Mucosa of stomach (tissue), 1 donor: Measurements from ENCODE around the gene GATB.

Source experiments
- H3K27me3 ChIP-seq: one replicate; pipeline ENCODE4 v1.7.0; 2013; ENCODE audit warnings: mild to moderate bottlenecking, low read length; ENCODE audit not compliant: control insufficient read depth, insufficient read depth
- H3K36me3 ChIP-seq: one replicate; pipeline ENCODE4 v1.7.0; 2013; ENCODE audit warnings: low read length; ENCODE audit not compliant: control insufficient read depth, insufficient read depth
- H3K4me1 ChIP-seq: one replicate; pipeline ENCODE4 v1.7.0; 2013; ENCODE audit warnings: mild to moderate bottlenecking, low read length; ENCODE audit not compliant: control insufficient read depth, insufficient read depth
- H3K4me3 ChIP-seq: one replicate; pipeline ENCODE4 v1.7.0; 2013; ENCODE audit warnings: low read length
- H3K9ac ChIP-seq: one replicate; pipeline ENCODE4 v1.7.0; 2013; ENCODE audit warnings: mild to moderate bottlenecking, low read length, moderate library complexity
- H3K9me3 ChIP-seq: one replicate; pipeline ENCODE4 v1.7.0; 2013; ENCODE audit warnings: mild to moderate bottlenecking, low read length, moderate library complexity; ENCODE audit not compliant: control insufficient read depth
- donor health status: Pancreatic carcinoma.

Gene GATB

GRCh38 chr4:151626228-151626627 lies 134.6 kb downstream of the GATB start:
- H3K4me3 ChIP-seq = no peak overlapping the region
- H3K9me3 ChIP-seq = no peaks in the 10 kb centered on the region
- H3K27me3 ChIP-seq = no peaks in the 10 kb centered on the region
- no peaks in the 10 kb centered on the region for H3K36me3 ChIP-seq
- H3K4me1 ChIP-seq = peaks cover 5% of the 10 kb centered on the region
- H3K9ac ChIP-seq = no peak overlapping the region

GRCh38 chr4:151624626-151625565 lies 135.9 kb downstream of the GATB start:
- peaks cover 5% of the 10 kb centered on the region for H3K4me1 ChIP-seq
- H3K9me3 ChIP-seq = no peaks in the 10 kb centered on the region
- H3K4me3 ChIP-seq = no peak overlapping the region
- no peaks in the 10 kb centered on the region for H3K36me3 ChIP-seq
- no peak overlapping the region for H3K9ac ChIP-seq
- no peaks in the 10 kb centered on the region for H3K27me3 ChIP-seq
